IMR-90 (cell line): ENCODE measurements around the gene CLEC16A. TPM values are rescaled to one million over a fixed set of nuclear protein-coding genes. Genes with fewer than 3 reads are reported as not detected.

Source experiments
- ATAC-seq: fragments of 200-7000 bp; cut with Tn5 transposase; 2 replicates; pipeline ENCODE4 v1.9.1; 2020; ENCODE audit warnings: low read depth, mild to moderate bottlenecking, moderate library complexity
- BruUV-seq: library from RNA; stranded (reverse); fragments of 400-500 nt; replicated peaks from 2 replicates; lab custom pipeline; 2021; lab: Mats Ljungman, UMichigan
- CTCF ChIA-PET: fragments of 300-600 bp; formaldehyde crosslinking; extraction: SDS; loops from one replicate; lab custom pipeline; 2021; ENCODE audit warnings: antibody characterized with exemption; lab: Yijun Ruan, JAX
- POLR2A ChIA-PET: fragments of 300-600 bp; sonication (Branson Sonifier 250); formaldehyde crosslinking; loops from one replicate; lab custom pipeline; 2022; ENCODE audit warnings: antibody characterized with exemption; ENCODE audit not compliant: unreplicated experiment; lab: Charles Lee
- DNase-seq: peaks from one replicate; pipeline ENCODE4 v3.0.0; 2013
- H2AFZ ChIP-seq: replicated peaks from 2 replicates; pipeline ENCODE3; 2013; ENCODE audit warnings: low read length, mild to moderate bottlenecking; ENCODE audit not compliant: poor library complexity
- H2AK5ac ChIP-seq: 2 replicates; pipeline ENCODE4 v1.6.1; 2013; ENCODE audit warnings: low read depth, low read length, inconsistent platforms
- H2AK9ac ChIP-seq: replicated peaks from 2 replicates; pipeline ENCODE3; 2013; ENCODE audit warnings: mild to moderate bottlenecking, low read depth, low read length, moderate library complexity; ENCODE audit not compliant: poor library complexity
- H2BK120ac ChIP-seq: 2 replicates; pipeline ENCODE4 v1.6.1; 2013; ENCODE audit warnings: low read depth, low read length, inconsistent platforms
- H2BK15ac ChIP-seq: 3 replicates; pipeline ENCODE4 v1.6.1; 2013; ENCODE audit warnings: low read depth, low read length, inconsistent platforms
- H2BK20ac ChIP-seq: 2 replicates; pipeline ENCODE4 v1.6.1; 2013; ENCODE audit warnings: low read depth, mild to moderate bottlenecking, inconsistent platforms, low read length, moderate library complexity
- H2BK5ac ChIP-seq: 2 replicates; pipeline ENCODE4 v1.6.1; 2013; ENCODE audit warnings: mild to moderate bottlenecking, low read depth, low read length, inconsistent platforms; ENCODE audit not compliant: poor library complexity, severe bottlenecking
- H3K14ac ChIP-seq: replicated peaks from 2 replicates; pipeline ENCODE4 v1.6.1; 2013; ENCODE audit warnings: low read depth, low read length, inconsistent platforms
- H3K18ac ChIP-seq: 2 replicates; pipeline ENCODE4 v1.6.1; 2013; ENCODE audit warnings: low read depth, low read length, control low read depth
- H3K23ac ChIP-seq: 2 replicates; pipeline ENCODE4 v1.6.1; 2013; ENCODE audit warnings: low read depth, low read length, inconsistent platforms
- H3K27ac ChIP-seq: 2 replicates; pipeline ENCODE4 v1.5.1; 2013; ENCODE audit warnings: mild to moderate bottlenecking, control low read depth, low read length; ENCODE audit not compliant: insufficient read depth
- H3K27me3 ChIP-seq: 2 replicates; pipeline ENCODE4 v1.6.1; 2013; ENCODE audit warnings: low read length; ENCODE audit not compliant: control insufficient read depth, insufficient read depth
- H3K36me3 ChIP-seq: 2 replicates; pipeline ENCODE4 v1.6.1; 2013; ENCODE audit warnings: low read length, mixed read lengths; ENCODE audit not compliant: control insufficient read depth, insufficient read depth
- H3K4ac ChIP-seq: 2 replicates; pipeline ENCODE4 v1.6.1; 2013; ENCODE audit warnings: low read depth, low read length, inconsistent platforms
- H3K4me1 ChIP-seq: 2 replicates; pipeline ENCODE4 v1.6.1; 2013; ENCODE audit warnings: low read length, mixed read lengths; ENCODE audit not compliant: control insufficient read depth, insufficient read depth
- H3K4me2 ChIP-seq: 2 replicates; pipeline ENCODE4 v1.6.1; 2013; ENCODE audit warnings: low read depth, mild to moderate bottlenecking, control low read depth, low read length, moderate library complexity
- H3K4me3 ChIP-seq: 2 replicates; pipeline ENCODE4 v1.5.1; 2013; ENCODE audit warnings: low read depth, mild to moderate bottlenecking, control low read depth, low read length, moderate library complexity; ENCODE audit not compliant: insufficient read depth
- H3K56ac ChIP-seq: 2 replicates; pipeline ENCODE4 v1.6.1; 2013; ENCODE audit warnings: low read length, inconsistent platforms; ENCODE audit not compliant: insufficient read depth; ENCODE audit errors: extremely low read depth
- H3K79me1 ChIP-seq, 2 experiments: 2 replicates each; pipeline ENCODE4 v1.6.1; 2013; ENCODE audit warnings: low read length in 2 of 2, inconsistent platforms in 1 of 2, low read depth in 1 of 2
- H3K9ac ChIP-seq: 2 replicates; pipeline ENCODE4 v1.6.1; 2013; ENCODE audit warnings: low read depth, low read length, control low read depth
- H3K9me1 ChIP-seq: 2 replicates; pipeline ENCODE4 v1.6.1; 2013; ENCODE audit warnings: low read length, inconsistent platforms; ENCODE audit not compliant: insufficient read depth
- H3K9me3 ChIP-seq: 2 replicates; pipeline ENCODE4 v1.6.1; 2013; ENCODE audit warnings: low read length; ENCODE audit not compliant: control insufficient read depth, insufficient read depth
- H4K20me1 ChIP-seq: 2 replicates; pipeline ENCODE4 v1.6.1; 2013; ENCODE audit warnings: low read length, inconsistent platforms; ENCODE audit not compliant: insufficient read depth
- H4K5ac ChIP-seq: 2 replicates; pipeline ENCODE4 v1.6.1; 2013; ENCODE audit warnings: mild to moderate bottlenecking, low read depth, low read length, control low read depth
- H4K8ac ChIP-seq, 2 experiments: 2 replicates each; pipeline ENCODE4 v1.6.1; 2013; ENCODE audit warnings: low read depth in 2 of 2, low read length in 2 of 2, control low read depth in 1 of 2, inconsistent platforms in 1 of 2
- H4K91ac ChIP-seq: 2 replicates; pipeline ENCODE4 v1.6.1; 2013; ENCODE audit warnings: low read depth, low read length, inconsistent platforms; ENCODE audit not compliant: insufficient read depth
- CEBPB ChIP-seq: IDR thresholded peaks from 2 replicates; pipeline ENCODE4 v1.6.1; 2012; ENCODE audit warnings: low read depth, low read length, improper control_type of control experiment
- ELK1 ChIP-seq: fragments of 150-350 bp; IDR thresholded peaks from 2 replicates; pipeline ENCODE4 v1.6.1; 2016; ENCODE audit warnings: low read depth, mild to moderate bottlenecking, low read length, moderate library complexity, borderline replicate concordance
- FOS ChIP-seq: fragments of 150-350 bp; IDR thresholded peaks from 2 replicates; pipeline ENCODE4 v1.6.1; 2016; ENCODE audit warnings: low read depth, low read length
- MAZ ChIP-seq: IDR thresholded peaks from 2 replicates; pipeline ENCODE4 v1.6.1; 2012; ENCODE audit warnings: low read depth, mild to moderate bottlenecking, low read length, improper control_type of control experiment, moderate library complexity, borderline replicate concordance
- RFX5 ChIP-seq: IDR thresholded peaks from 2 replicates; pipeline ENCODE4 v1.8.0; 2012; ENCODE audit warnings: low read depth, mild to moderate bottlenecking, low read length, moderate library complexity
- WGBS, 2 experiments: methylation state at CpG; one replicate each; pipeline versions ENCODE4 v1.1.5 to v1.1.7; 2013; ENCODE audit warnings: missing lambda C conversion rate in 2 of 2; ENCODE audit not compliant: insufficient read length in 1 of 2; ENCODE audit errors: extremely low coverage in 2 of 2; 5-methylcytosine and 5-hydroxymethylcytosine counted together
- dilution Hi-C: fragments of 300-500 bp; cut with HindIII; formaldehyde crosslinking; loops from one replicate; pipeline ENCODE4 v1.14.3; 2018; ENCODE audit warnings: low sequenced_read_pairs; ENCODE audit not compliant: unreplicated experiment
- in situ Hi-C: fragments of 300-500 bp; cut with MboI; formaldehyde crosslinking; loops from 3 replicates; pipeline ENCODE4 v1.14.3; 2019; ENCODE audit warnings: low sequenced_read_pairs, inconsistent platforms, mixed read lengths
- intact Hi-C: fragments of 100-400 bp; cut with micrococcal nuclease; formaldehyde crosslinking; loops from 2 replicates; pipeline ENCODE4 v1.10.0; 2022
- polyA plus RNA-seq, 3 experiments: library from polyadenylated mRNA; depleted of rRNA; stranded (reverse); fragments of >200 nt; gene quantifications; 2 replicates each; pipeline ENCODE4 v1.2.3, GENCODE V29; 2012; ENCODE audit warnings: low replicate concordance in 1 of 3
- total RNA-seq: library from RNA; depleted of rRNA; stranded (reverse); fragments of >200 nt; gene quantifications from 2 replicates; pipeline ENCODE4 v1.2.3, GENCODE V29; 2012

CLEC16A gene
- total and polyA plus RNA-seq, 2 of the 4 experiments (the other 2 are of a cell fraction): 15.9 to 16.5 TPM

DNA sequence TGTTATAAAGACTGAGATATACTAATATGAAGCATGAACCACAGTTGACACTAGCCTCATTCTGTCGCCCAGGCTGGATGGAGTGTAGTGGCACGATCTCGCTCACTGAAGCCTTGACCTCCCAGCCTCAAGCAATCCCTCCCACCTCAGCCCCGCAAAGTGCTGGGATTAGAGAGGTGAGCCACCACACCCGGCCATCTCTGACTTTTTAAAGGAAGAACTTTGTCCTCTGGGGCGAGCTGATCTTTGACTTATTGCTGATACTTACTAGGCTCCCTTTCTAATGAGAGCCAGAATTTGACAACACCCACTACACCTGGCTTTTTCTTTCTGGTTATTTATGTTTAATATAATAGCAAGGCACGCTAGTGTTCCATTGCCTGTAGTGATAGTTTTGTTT, 57.2 kb downstream of the CLEC16A start:
- Histone ChIP-seq H2BK20ac (no peak overlapping the region), H3K9me3 (no peaks in the 10 kb centered on the region), H3K4me3 (no peak overlapping the region), H3K9ac (no peak overlapping the region), H2AFZ (no peak overlapping the region), H3K56ac (no peak overlapping the region), H2BK120ac (no peak overlapping the region), H3K4me1 (peaks cover 18% of the 10 kb centered on the region), H3K27ac (no peak overlapping the region), H3K4ac (no peak overlapping the region), H3K14ac (no peak overlapping the region), H3K18ac (no peak overlapping the region), H2BK15ac (0 out of 3 replicates have a peak overlapping the region, but pooled peaks have one; percentile 36), H4K20me1 (no peaks in the 10 kb centered on the region), H2BK5ac (no peak overlapping the region), H4K8ac (no peak overlapping the region), H3K27me3 (no peaks in the 10 kb centered on the region), H3K4me2 (no peak overlapping the region), H2AK5ac (peak overlapping the region; percentile 73; the same call in 1 of the 2 replicates), H4K91ac (peak overlapping the region; percentile 27; the same call in 1 of the 2 replicates), H2AK9ac (no peak overlapping the region), H3K23ac (no peak overlapping the region), H3K79me1 (peaks cover 7 to 27% of the 10 kb centered on the region in 2 experiments; a peak in 3 of 4 replicates), H3K9me1 (peaks cover 23% of the 10 kb centered on the region; the same call in 1 of the 2 replicates), H4K5ac (no peak overlapping the region), H3K36me3 (peaks cover 14% of the 10 kb centered on the region)
- ChIA-PET CTCF (no interaction called here), POLR2A (no interaction called here)
- no CpG with 5 or more reads among the region's 7 CpGs for WGBS, 2 experiments
- BruUV-seq: no TSS peak
- intact Hi-C loops: no loop called here
- no peak for TF ChIP-seq MAZ
- TF ChIP-seq RFX5: no peak
- TF ChIP-seq FOS: no peak
- no peak for TF ChIP-seq ELK1
- TF ChIP-seq CEBPB: no peak
- ATAC-seq: no peak
- dilution Hi-C loops: no loop called here
- in situ Hi-C loops: no loop called here
- DNase-seq: no peak
